SJCRH30 (cell line): ENCODE measurements around the gene CPNE9. TPM values are rescaled to one million over a fixed set of nuclear protein-coding genes. Genes with fewer than 3 reads are reported as not detected.

Experiments
- DNase-seq, 2 experiments: peaks; one replicate each; pipeline ENCODE4 v3.0.0-alpha.2; 2015 to 2020
- H3K27ac ChIP-seq: fragments of 250-450 bp; sonication (Bioruptor Pico); 2 replicates; pipeline ENCODE4 v1.5.1; 2020; ENCODE audit warnings: mild to moderate bottlenecking, moderate library complexity
- H3K27me3 ChIP-seq: fragments of 250-450 bp; sonication (Bioruptor Pico); 2 replicates; pipeline ENCODE4 v1.5.1; 2020; ENCODE audit warnings: mild to moderate bottlenecking, moderate library complexity
- H3K36me3 ChIP-seq: fragments of 250-450 bp; sonication (Bioruptor Pico); 2 replicates; pipeline ENCODE4 v1.5.1; 2020; ENCODE audit warnings: mild to moderate bottlenecking, moderate library complexity
- H3K4me1 ChIP-seq: fragments of 250-450 bp; sonication (Bioruptor Pico); 2 replicates; pipeline ENCODE4 v1.5.1; 2020; ENCODE audit warnings: mild to moderate bottlenecking, moderate library complexity
- H3K4me3 ChIP-seq: fragments of 250-450 bp; sonication (Bioruptor Pico); 2 replicates; pipeline ENCODE4 v1.5.1; 2020; ENCODE audit warnings: mild to moderate bottlenecking, moderate library complexity
- H3K9me3 ChIP-seq: fragments of 250-450 bp; sonication (Bioruptor Pico); replicated peaks from 2 replicates; pipeline ENCODE4 v1.5.1; 2020; ENCODE audit warnings: mild to moderate bottlenecking, moderate library complexity
- total RNA-seq: library from RNA; depleted of rRNA; stranded (reverse); fragments of >200 nt; shearing (Covaris generic); gene quantifications from 2 replicates; pipeline ENCODE4 v1.2.3, GENCODE V29; 2014; rRNA removed

Gene CPNE9
- total RNA-seq, 1 experiment from 2014 or later: 0.06 TPM

DNA sequence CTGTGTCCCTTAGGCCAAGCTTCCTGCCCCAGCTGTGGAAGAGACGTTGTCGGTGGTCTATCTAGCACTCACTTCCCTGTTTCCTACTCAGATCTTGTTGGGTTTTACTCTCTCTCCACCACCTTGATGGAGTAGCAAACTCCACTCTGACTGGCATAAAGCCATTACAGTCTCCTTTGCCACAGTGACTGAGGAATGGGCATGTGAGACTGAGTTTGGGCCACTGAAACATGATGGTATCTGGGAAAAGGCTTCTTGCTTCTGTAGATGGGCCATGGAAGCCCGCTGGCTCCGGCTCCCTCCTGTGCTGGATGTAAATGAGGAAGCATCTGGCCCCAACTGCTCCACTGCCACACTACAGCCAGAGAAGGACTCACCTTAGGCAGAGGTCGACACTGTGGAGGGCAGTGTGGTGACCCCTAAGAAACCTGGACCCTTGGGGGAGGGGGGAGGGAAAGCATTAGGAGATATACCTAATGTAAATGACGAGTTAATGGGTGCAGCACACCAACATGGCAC, 75.5 kb downstream of the CPNE9 start:
- Histone ChIP-seq H3K9me3 (no peaks in the 10 kb centered on the region), H3K36me3 (0 out of 2 replicates have a peak, but pooled peaks cover under 1% of the 10 kb centered on the region)
- no peak for DNase-seq

More for the DNA sequence above, 75.5 kb downstream of the CPNE9 start:
- Histone ChIP-seq H3K4me1 (no peaks in the 10 kb centered on the region), H3K4me3 (no peak overlapping the region), H3K27me3 (no peaks in the 10 kb centered on the region), H3K27ac (no peak overlapping the region)

Other genes starting within 250 kb of the CPNE9 start
- not detected in 2 replicates for gene LHFPL4, start 150.0 kb upstream of the CPNE9 start, total RNA-seq
- 21.2 and 21.7 TPM in 2 replicates for gene MTMR14, start 54.3 kb upstream of the CPNE9 start, total RNA-seq
- gene BRPF1, start 27.9 kb downstream of the CPNE9 start, total RNA-seq: 22.0 and 23.4 TPM in 2 replicates
- gene OGG1, start 46.1 kb downstream of the CPNE9 start, total RNA-seq: 32.2 and 35.0 TPM in 2 replicates
- gene CAMK1, start 66.1 kb downstream of the CPNE9 start, total RNA-seq: 5.8 TPM in 2 replicates
- gene TADA3, start 88.6 kb downstream of the CPNE9 start, total RNA-seq: 58.5 and 59.3 TPM in 2 replicates
- gene ARPC4, start 89.2 kb downstream of the CPNE9 start, total RNA-seq: 87.4 and 96.9 TPM in 2 replicates
- gene TTLL3, start 106.4 kb downstream of the CPNE9 start, total RNA-seq: 7.0 and 14.9 TPM in 2 replicates
- 30.0 and 34.0 TPM in 2 replicates for gene RPUSD3, start 140.2 kb downstream of the CPNE9 start, total RNA-seq
- not detected in 2 replicates for gene CIDEC, start 176.4 kb downstream of the CPNE9 start, total RNA-seq
- gene JAGN1, start 186.8 kb downstream of the CPNE9 start, total RNA-seq: 40.3 and 41.0 TPM in 2 replicates
- 0.05 and 0.12 TPM in 2 replicates for gene IL17RE, start 199.0 kb downstream of the CPNE9 start, total RNA-seq
- gene IL17RC, start 213.3 kb downstream of the CPNE9 start, total RNA-seq: 4.0 and 6.8 TPM in 2 replicates
- gene CRELD1, start 230.0 kb downstream of the CPNE9 start, total RNA-seq: 8.1 and 8.3 TPM in 2 replicates
- gene PRRT3, start 248.6 kb downstream of the CPNE9 start, total RNA-seq: 1.3 and 2.1 TPM in 2 replicates